IMR-90 (cell line): ENCODE data around the gene PRSS50.

Experiments
- BHLHE40 ChIP-seq: fragments of 150-350 bp; IDR thresholded peaks from 2 replicates; pipeline ENCODE4 v1.6.1; 2016; ENCODE audit warnings: mild to moderate bottlenecking, low read depth, low read length
- CEBPB ChIP-seq: IDR thresholded peaks from 2 replicates; pipeline ENCODE4 v1.6.1; 2012; ENCODE audit warnings: low read depth, low read length, improper control_type of control experiment
- CHD1 ChIP-seq: IDR thresholded peaks from 2 replicates; pipeline ENCODE4 v1.6.1; 2012; ENCODE audit warnings: low read depth, low read length, improper control_type of control experiment
- FOS ChIP-seq: fragments of 150-350 bp; IDR thresholded peaks from 2 replicates; pipeline ENCODE4 v1.6.1; 2016; ENCODE audit warnings: low read depth, low read length
- MAFK ChIP-seq: IDR thresholded peaks from 2 replicates; pipeline ENCODE4 v1.6.1; 2012; ENCODE audit warnings: low read depth, low read length, improper control_type of control experiment
- MAZ ChIP-seq: IDR thresholded peaks from 2 replicates; pipeline ENCODE4 v1.6.1; 2012; ENCODE audit warnings: low read depth, mild to moderate bottlenecking, low read length, improper control_type of control experiment, moderate library complexity, borderline replicate concordance
- MXI1 ChIP-seq: IDR thresholded peaks from 2 replicates; pipeline ENCODE4 v1.6.1; 2012; ENCODE audit warnings: low read depth, mild to moderate bottlenecking, low read length, moderate library complexity, borderline replicate concordance
- POLR2A ChIP-seq: IDR thresholded peaks from 2 replicates; pipeline ENCODE4 v1.6.1; 2012; ENCODE audit warnings: mild to moderate bottlenecking, low read depth, low read length
- RAD21 ChIP-seq: IDR thresholded peaks from 2 replicates; pipeline ENCODE4 v1.6.1; 2012; ENCODE audit warnings: low read length, improper control_type of control experiment
- RCOR1 ChIP-seq: IDR thresholded peaks from 2 replicates; pipeline ENCODE4 v1.6.1; 2012; ENCODE audit warnings: mild to moderate bottlenecking, low read length, improper control_type of control experiment; ENCODE audit not compliant: insufficient replicate concordance
- SMC3 ChIP-seq: fragments of 150-350 bp; IDR thresholded peaks from 2 replicates; pipeline ENCODE4 v1.6.1; 2016; ENCODE audit warnings: low read depth, mild to moderate bottlenecking, antibody characterized with exemption, low read length, moderate library complexity
- TF ChIP-seq, protein P1 (sequence below): conservative IDR thresholded peaks from 2 replicates; pipeline ENCODE4 v1.5.1; 2012; ENCODE audit warnings: mild to moderate bottlenecking, low read depth, low read length, improper control_type of control experiment
- TF ChIP-seq, protein P2 (sequence below): fragments of 150-350 bp; IDR thresholded peaks from 2 replicates; pipeline ENCODE4 v1.6.1; 2017; ENCODE audit warnings: mild to moderate bottlenecking, antibody characterized with exemption, low read length, low read depth
- TF ChIP-seq, protein P3 (sequence below): fragments of 150-350 bp; IDR thresholded peaks from 2 replicates; pipeline ENCODE4 v1.6.1; 2016; ENCODE audit warnings: low read depth, mild to moderate bottlenecking, low read length, moderate library complexity, borderline replicate concordance

DNA sequence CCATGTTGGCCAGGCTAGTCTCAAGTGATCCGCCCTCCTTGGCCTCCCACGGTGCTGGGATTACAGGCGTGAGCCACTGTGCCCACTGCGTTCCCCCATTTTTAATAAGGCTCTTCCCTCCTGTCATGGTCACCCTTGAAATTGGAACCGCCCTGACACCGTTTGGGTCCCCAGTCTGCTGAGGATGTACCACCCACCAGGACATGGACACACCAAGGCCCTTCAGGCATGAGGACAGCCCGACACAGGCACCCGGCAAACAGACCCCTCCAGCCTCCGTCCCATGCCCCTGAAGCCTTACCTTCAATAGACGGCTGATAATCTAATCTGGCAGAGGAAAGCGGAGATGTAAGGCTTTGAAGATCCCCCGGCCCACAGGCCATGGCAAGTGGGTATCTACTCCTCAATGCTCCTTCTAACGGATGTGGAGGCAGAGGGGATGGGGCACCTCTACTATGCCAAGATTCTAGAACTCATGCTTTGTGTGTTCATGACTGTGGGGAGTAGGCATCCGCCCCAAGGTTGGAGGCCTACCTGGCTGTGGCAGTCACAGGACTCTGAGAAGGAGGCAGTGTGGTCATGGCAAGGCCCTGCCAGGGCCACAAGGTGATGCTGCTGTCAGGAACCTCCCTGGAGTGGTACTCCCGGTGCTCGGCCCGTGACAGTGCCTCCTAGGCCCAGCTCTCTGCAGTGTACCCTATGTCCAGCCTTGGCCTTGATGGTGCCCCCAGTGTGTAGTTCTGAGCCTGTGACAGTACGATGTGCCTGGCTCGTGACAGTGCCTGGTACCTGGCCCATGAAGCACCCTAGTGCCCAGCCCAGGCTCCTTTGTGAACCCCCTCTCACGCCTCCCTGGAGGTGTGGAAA is 18.6 kb upstream of the PRSS50 start:
- TF ChIP-seq, protein P1, sequence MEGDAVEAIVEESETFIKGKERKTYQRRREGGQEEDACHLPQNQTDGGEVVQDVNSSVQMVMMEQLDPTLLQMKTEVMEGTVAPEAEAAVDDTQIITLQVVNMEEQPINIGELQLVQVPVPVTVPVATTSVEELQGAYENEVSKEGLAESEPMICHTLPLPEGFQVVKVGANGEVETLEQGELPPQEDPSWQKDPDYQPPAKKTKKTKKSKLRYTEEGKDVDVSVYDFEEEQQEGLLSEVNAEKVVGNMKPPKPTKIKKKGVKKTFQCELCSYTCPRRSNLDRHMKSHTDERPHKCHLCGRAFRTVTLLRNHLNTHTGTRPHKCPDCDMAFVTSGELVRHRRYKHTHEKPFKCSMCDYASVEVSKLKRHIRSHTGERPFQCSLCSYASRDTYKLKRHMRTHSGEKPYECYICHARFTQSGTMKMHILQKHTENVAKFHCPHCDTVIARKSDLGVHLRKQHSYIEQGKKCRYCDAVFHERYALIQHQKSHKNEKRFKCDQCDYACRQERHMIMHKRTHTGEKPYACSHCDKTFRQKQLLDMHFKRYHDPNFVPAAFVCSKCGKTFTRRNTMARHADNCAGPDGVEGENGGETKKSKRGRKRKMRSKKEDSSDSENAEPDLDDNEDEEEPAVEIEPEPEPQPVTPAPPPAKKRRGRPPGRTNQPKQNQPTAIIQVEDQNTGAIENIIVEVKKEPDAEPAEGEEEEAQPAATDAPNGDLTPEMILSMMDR: no peak
- no peak for TF ChIP-seq BHLHE40
- TF ChIP-seq, protein P2, sequence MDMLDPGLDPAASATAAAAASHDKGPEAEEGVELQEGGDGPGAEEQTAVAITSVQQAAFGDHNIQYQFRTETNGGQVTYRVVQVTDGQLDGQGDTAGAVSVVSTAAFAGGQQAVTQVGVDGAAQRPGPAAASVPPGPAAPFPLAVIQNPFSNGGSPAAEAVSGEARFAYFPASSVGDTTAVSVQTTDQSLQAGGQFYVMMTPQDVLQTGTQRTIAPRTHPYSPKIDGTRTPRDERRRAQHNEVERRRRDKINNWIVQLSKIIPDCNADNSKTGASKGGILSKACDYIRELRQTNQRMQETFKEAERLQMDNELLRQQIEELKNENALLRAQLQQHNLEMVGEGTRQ: no peak
- TF ChIP-seq RCOR1: no peak
- no peak for TF ChIP-seq MAZ
- TF ChIP-seq POLR2A: no peak
- no peak for TF ChIP-seq SMC3
- TF ChIP-seq, protein P3, sequence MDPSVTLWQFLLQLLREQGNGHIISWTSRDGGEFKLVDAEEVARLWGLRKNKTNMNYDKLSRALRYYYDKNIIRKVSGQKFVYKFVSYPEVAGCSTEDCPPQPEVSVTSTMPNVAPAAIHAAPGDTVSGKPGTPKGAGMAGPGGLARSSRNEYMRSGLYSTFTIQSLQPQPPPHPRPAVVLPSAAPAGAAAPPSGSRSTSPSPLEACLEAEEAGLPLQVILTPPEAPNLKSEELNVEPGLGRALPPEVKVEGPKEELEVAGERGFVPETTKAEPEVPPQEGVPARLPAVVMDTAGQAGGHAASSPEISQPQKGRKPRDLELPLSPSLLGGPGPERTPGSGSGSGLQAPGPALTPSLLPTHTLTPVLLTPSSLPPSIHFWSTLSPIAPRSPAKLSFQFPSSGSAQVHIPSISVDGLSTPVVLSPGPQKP: no peak
- TF ChIP-seq CEBPB: no peak
- TF ChIP-seq FOS: no peak
- TF ChIP-seq CHD1: no peak
- no peak for TF ChIP-seq MAFK
- no peak for TF ChIP-seq RAD21
- TF ChIP-seq MXI1: no peak
